GM12801 (cell line): ENCODE results near the gene NANOS2.

Experiments used
- CTCF ChIP-seq: IDR thresholded peaks from one replicate; pipeline ENCODE4 v1.5.1; 2011; ENCODE audit warnings: control low read depth; ENCODE audit not compliant: insufficient read length; ENCODE audit errors: extremely low read depth

Gene NANOS2

GRCh38 chr19:45924891-45925447 lies 10.4 kb upstream of the NANOS2 start:
- TF ChIP-seq CTCF: no peak

GRCh38 chr19:45922281-45922680 lies 7.7 kb upstream of the NANOS2 start:
- TF ChIP-seq CTCF: no peak

GRCh38 chr19:45920458-45920857 lies 5.9 kb upstream of the NANOS2 start:
- TF ChIP-seq CTCF: no peak

- no peak for TF ChIP-seq CTCF
Measured at GRCh38 chr19:45919678-45920077, 5.1 kb upstream of the NANOS2 start.

GRCh38 chr19:45918721-45919120 lies 4.1 kb upstream of the NANOS2 start:
- no peak for TF ChIP-seq CTCF

- no peak for TF ChIP-seq CTCF
Measured at GRCh38 chr19:45917421-45918091, 3.0 kb upstream of the NANOS2 start.

GRCh38 chr19:45911291-45911690 lies 3.3 kb downstream of the NANOS2 start:
- no peak for TF ChIP-seq CTCF
